SK-N-SH treated with all-trans-retinoic acid at 6 μM for 48 hours (cell line): Measurements from ENCODE around the gene ACTN4.

Source experiments
- ATAC-seq: fragments of 200-7000 bp; cut with Tn5 transposase; 3 replicates; pipeline ENCODE4 v1.9.1; 2020; ENCODE audit warnings: mild to moderate bottlenecking, moderate library complexity
- BACH2 ChIP-seq: fragments of 250-450 bp; sonication (Bioruptor Pico); IDR thresholded peaks from 2 replicates; pipeline ENCODE4 v1.9.0; 2021; ENCODE audit warnings: mild to moderate bottlenecking, borderline replicate concordance
- CREB5 ChIP-seq: fragments of 250-450 bp; sonication (Bioruptor Pico); IDR thresholded peaks from 2 replicates; pipeline ENCODE4 v1.5.1; 2020; ENCODE audit warnings: low read depth, mild to moderate bottlenecking, moderate library complexity
- CSDC2 ChIP-seq: fragments of 250-450 bp; sonication (Bioruptor Pico); IDR thresholded peaks from 2 replicates; pipeline ENCODE4 v1.5.0; 2020; ENCODE audit warnings: mild to moderate bottlenecking, moderate library complexity
- CSRNP3 ChIP-seq: fragments of 250-450 bp; sonication (Bioruptor Pico); IDR thresholded peaks from 2 replicates; pipeline ENCODE4 v1.5.1; 2021; ENCODE audit warnings: mild to moderate bottlenecking, moderate library complexity
- ESRRG ChIP-seq: fragments of 250-450 bp; sonication (Bioruptor Pico); IDR thresholded peaks from 2 replicates; pipeline ENCODE4 v1.6.1; 2021; ENCODE audit warnings: mild to moderate bottlenecking
- GLIS3 ChIP-seq: fragments of 250-450 bp; sonication (Bioruptor Pico); IDR thresholded peaks from 2 replicates; pipeline ENCODE4 v1.5.0; 2020; ENCODE audit warnings: mild to moderate bottlenecking, moderate library complexity
- ISL1 ChIP-seq: fragments of 250-450 bp; sonication (Bioruptor Pico); IDR thresholded peaks from 2 replicates; pipeline ENCODE4 v2.1.2; 2022; ENCODE audit warnings: mild to moderate bottlenecking, moderate library complexity
- OSR1 ChIP-seq: fragments of 250-450 bp; sonication (Bioruptor Pico); IDR thresholded peaks from 2 replicates; pipeline ENCODE4 v1.8.0; 2022; ENCODE audit warnings: moderate library complexity, mild to moderate bottlenecking, inconsistent platforms
- PATZ1 ChIP-seq: fragments of 250-450 bp; sonication (Bioruptor Pico); IDR thresholded peaks from 2 replicates; pipeline ENCODE4 v1.8.0; 2020; ENCODE audit warnings: mild to moderate bottlenecking, moderate library complexity, borderline replicate concordance
- PPARA ChIP-seq: fragments of 250-450 bp; sonication (Bioruptor Pico); IDR thresholded peaks from 2 replicates; pipeline ENCODE4 v1.5.0; 2020; ENCODE audit warnings: mild to moderate bottlenecking, borderline replicate concordance
- RARB ChIP-seq: fragments of 250-450 bp; sonication (Bioruptor Pico); IDR thresholded peaks from 2 replicates; pipeline ENCODE4 v1.8.0; 2021; ENCODE audit warnings: mild to moderate bottlenecking, moderate library complexity
- SNAI2 ChIP-seq: fragments of 250-450 bp; sonication (Bioruptor Pico); IDR thresholded peaks from 2 replicates; pipeline ENCODE4 v1.5.0; 2020; ENCODE audit warnings: mild to moderate bottlenecking, moderate library complexity
- TCF4 ChIP-seq: fragments of 250-450 bp; sonication (Bioruptor Pico); IDR thresholded peaks from 2 replicates; pipeline ENCODE4 v1.8.0; 2021; ENCODE audit warnings: mild to moderate bottlenecking, moderate library complexity, borderline replicate concordance
- TOX ChIP-seq: fragments of 250-450 bp; sonication (Bioruptor Pico); IDR thresholded peaks from 2 replicates; pipeline ENCODE4 v1.8.0; 2021; ENCODE audit warnings: mild to moderate bottlenecking, moderate library complexity, borderline replicate concordance
- TSHZ2 ChIP-seq: fragments of 250-450 bp; sonication (Bioruptor Pico); IDR thresholded peaks from 2 replicates; pipeline ENCODE4 v1.5.0; 2020; ENCODE audit warnings: mild to moderate bottlenecking, moderate library complexity
- ZC3H10 ChIP-seq: fragments of 250-450 bp; sonication (Bioruptor Pico); IDR thresholded peaks from 2 replicates; pipeline ENCODE4 v1.5.1; 2021; ENCODE audit warnings: mild to moderate bottlenecking, moderate library complexity
- ZFP3 ChIP-seq: fragments of 250-450 bp; sonication (Bioruptor Pico); IDR thresholded peaks from 2 replicates; pipeline ENCODE4 v1.5.0; 2020; ENCODE audit warnings: mild to moderate bottlenecking, moderate library complexity
- ZFP30 ChIP-seq: fragments of 450-650 bp; formaldehyde crosslinking; IDR thresholded peaks from 2 replicates; pipeline ENCODE4 v1.5.0; 2022; ENCODE audit warnings: mild to moderate bottlenecking, moderate library complexity
- ZNF565 ChIP-seq: fragments of 450-650 bp; formaldehyde crosslinking; conservative IDR thresholded peaks from 2 replicates; pipeline ENCODE4 v1.5.0; 2020; ENCODE audit warnings: low read depth, mild to moderate bottlenecking, moderate library complexity
- ZNF70 ChIP-seq: fragments of 450-650 bp; formaldehyde crosslinking; IDR thresholded peaks from 2 replicates; pipeline ENCODE4 v1.5.0; 2020; ENCODE audit warnings: mild to moderate bottlenecking, moderate library complexity
- ZNF8 ChIP-seq: fragments of 450-650 bp; formaldehyde crosslinking; IDR thresholded peaks from 2 replicates; pipeline ENCODE4 v1.5.0; 2020; ENCODE audit warnings: mild to moderate bottlenecking, moderate library complexity

The ACTN4 gene

GRCh38 chr19:38720559-38721236 is 73.2 kb downstream of the ACTN4 start (continued):
- no peak for TF ChIP-seq TOX (CRISPR knock-in tag)
- TF ChIP-seq OSR1 (CRISPR knock-in tag): no peak
- no peak for TF ChIP-seq SNAI2 (CRISPR knock-in tag)
- TF ChIP-seq PPARA (CRISPR knock-in tag): no peak
- TF ChIP-seq CREB5: no peak
- no peak for TF ChIP-seq ESRRG
- no peak for TF ChIP-seq ZNF8 (CRISPR knock-in tag)

GRCh38 chr19:38721496-38721895 is 74.0 kb downstream of the ACTN4 start:
- TF ChIP-seq ZFP30 (CRISPR knock-in tag): no peak
- TF ChIP-seq ESRRG: no peak
- TF ChIP-seq TOX (CRISPR knock-in tag): no peak
- no peak for TF ChIP-seq ISL1 (CRISPR knock-in tag)
- no peak for TF ChIP-seq ZFP3 (CRISPR knock-in tag)
- no peak for TF ChIP-seq ZC3H10 (CRISPR knock-in tag)
- TF ChIP-seq ZNF8 (CRISPR knock-in tag): no peak
- no peak for TF ChIP-seq TSHZ2 (CRISPR knock-in tag)
- no peak for TF ChIP-seq CSDC2
- TF ChIP-seq CSRNP3 (CRISPR knock-in tag): no peak
- no peak for TF ChIP-seq PPARA (CRISPR knock-in tag)
- TF ChIP-seq, all 23 proteins: peak for 0
- ATAC-seq: no peak

- no peak for TF ChIP-seq ZNF565 (CRISPR knock-in tag)
- TF ChIP-seq TOX (CRISPR knock-in tag): no peak
- ATAC-seq: no peak
Observed at GRCh38 chr19:38721979-38722773, 74.7 kb downstream of the ACTN4 start.

- ATAC-seq: no peak
- TF ChIP-seq GLIS3 (CRISPR knock-in tag): no peak
- no peak for TF ChIP-seq ZNF8 (CRISPR knock-in tag)
- TF ChIP-seq ESRRG: no peak
- TF ChIP-seq TCF4 (CRISPR knock-in tag): no peak
- TF ChIP-seq RARB (CRISPR knock-in tag): no peak
- TF ChIP-seq ZNF565 (CRISPR knock-in tag): no peak
- no peak for TF ChIP-seq BACH2 (CRISPR knock-in tag)
- no peak for TF ChIP-seq PPARA (CRISPR knock-in tag)
- TF ChIP-seq CREB5: no peak
- TF ChIP-seq ZFP3 (CRISPR knock-in tag): no peak
- TF ChIP-seq TOX (CRISPR knock-in tag): no peak
- TF ChIP-seq CSDC2: no peak
- TF ChIP-seq OSR1 (CRISPR knock-in tag): no peak
- no peak for TF ChIP-seq PATZ1
- TF ChIP-seq ZNF70: no peak
Observed at GRCh38 chr19:38722947-38723605, 75.6 kb downstream of the ACTN4 start.
